ENCODE data around the gene FICD.
A peak's percentile ranks its signal among the peaks of the same experiment; 100 is the strongest.
"Not testable (repeated sequence)": the region's sequence is repeated elsewhere in the genome, so short reads cannot be mapped to it uniquely, and the experiment has no call there.

FICD gene

GRCh38 chr12:108553799-108554198, 38.7 kb downstream of the FICD start:
- Histone ChIP-seq H3K4me1 (ENCODE audit: control insufficient read depth, insufficient read depth, low read length) (peaks cover 3% of the 10 kb centered on the region), H3K4me3 (ENCODE audit: low read length) (no peak overlapping the region), H3K27ac (ENCODE audit: low read depth, low read length) (no peak overlapping the region), H3K36me3 (ENCODE audit: control insufficient read depth, insufficient read depth, low read length) (no peaks in the 10 kb centered on the region), H3K27me3 (ENCODE audit: control insufficient read depth, insufficient read depth, low read length) (no peaks in the 10 kb centered on the region), H3K9ac (ENCODE audit: low read length) (no peak overlapping the region)

GRCh38 chr12:108555383-108555782, 40.3 kb downstream of the FICD start:
- not testable (repeated sequence) for H3K36me3 ChIP-seq (ENCODE audit: control insufficient read depth, insufficient read depth, low read length); H3K27ac ChIP-seq (ENCODE audit: low read depth, low read length); H3K27me3 ChIP-seq (ENCODE audit: control insufficient read depth, insufficient read depth, low read length); H3K4me3 ChIP-seq (ENCODE audit: low read length); H3K9ac ChIP-seq (ENCODE audit: low read length); H3K4me1 ChIP-seq (ENCODE audit: control insufficient read depth, insufficient read depth, low read length)

- Histone ChIP-seq H3K27ac (ENCODE audit: low read depth, low read length) (no peak overlapping the region), H3K4me1 (ENCODE audit: control insufficient read depth, insufficient read depth, low read length) (peaks cover 16% of the 10 kb centered on the region)
These were observed 44.1 kb downstream of the FICD start for GRCh38 chr12:108559007-108559655.

GRCh38 chr12:108559748-108560147, 44.7 kb downstream of the FICD start:
- Histone ChIP-seq H3K27ac (ENCODE audit: low read depth, low read length) (no peak overlapping the region), H3K4me1 (ENCODE audit: control insufficient read depth, insufficient read depth, low read length) (peaks cover 16% of the 10 kb centered on the region), H3K27me3 (ENCODE audit: control insufficient read depth, insufficient read depth, low read length) (no peaks in the 10 kb centered on the region), H3K9ac (ENCODE audit: low read length) (no peak overlapping the region), H3K4me3 (ENCODE audit: low read length) (peak overlapping the region; percentile 94), H3K36me3 (ENCODE audit: control insufficient read depth, insufficient read depth, low read length) (no peaks in the 10 kb centered on the region)

More at GRCh38 chr12:108559007-108559655, 44.1 kb downstream of the FICD start:
- Histone ChIP-seq H3K4me3 (ENCODE audit: low read length) (no peak overlapping the region), H3K9ac (ENCODE audit: low read length) (no peak overlapping the region), H3K36me3 (ENCODE audit: control insufficient read depth, insufficient read depth, low read length) (no peaks in the 10 kb centered on the region), H3K27me3 (ENCODE audit: control insufficient read depth, insufficient read depth, low read length) (no peaks in the 10 kb centered on the region)

- Histone ChIP-seq H3K27ac (ENCODE audit: low read depth, low read length) (no peak overlapping the region), H3K9ac (ENCODE audit: low read length) (peak overlapping the region; percentile 78), H3K4me1 (ENCODE audit: control insufficient read depth, insufficient read depth, low read length) (peaks cover 16% of the 10 kb centered on the region), H3K36me3 (ENCODE audit: control insufficient read depth, insufficient read depth, low read length) (peaks cover 4% of the 10 kb centered on the region), H3K4me3 (ENCODE audit: low read length) (peak overlapping the region; percentile 94), H3K27me3 (ENCODE audit: control insufficient read depth, insufficient read depth, low read length) (no peaks in the 10 kb centered on the region)
These were observed 45.2 kb downstream of the FICD start for GRCh38 chr12:108560321-108560721.

- Histone ChIP-seq H3K27ac (ENCODE audit: low read depth, low read length) (peak within 1 kb of the TSS; percentile 92), H3K4me1 (ENCODE audit: control insufficient read depth, insufficient read depth, low read length) (peaks cover 17% of the 10 kb centered on the region), H3K27me3 (ENCODE audit: control insufficient read depth, insufficient read depth, low read length) (no peaks in the 10 kb centered on the region), H3K4me3 (ENCODE audit: low read length) (peak within 1 kb of the TSS; percentile 94), H3K36me3 (ENCODE audit: control insufficient read depth, insufficient read depth, low read length) (peaks cover 8% of the 10 kb centered on the region), H3K9ac (ENCODE audit: low read length) (peak within 1 kb of the TSS; percentile 78)
These were observed 46.0 kb downstream of the FICD start, which contains the start of gene SART3 for GRCh38 chr12:108560752-108561719. Gene SART3 (minus strand): TSS chr12:108561173. CDS start chr12:108561154, 19 bp downstream.

- Histone ChIP-seq H3K9ac (ENCODE audit: low read length) (peak overlapping the region; percentile 52), H3K4me3 (ENCODE audit: low read length) (peak overlapping the region; percentile 94), H3K4me1 (ENCODE audit: control insufficient read depth, insufficient read depth, low read length) (peaks cover 20% of the 10 kb centered on the region), H3K27ac (ENCODE audit: low read depth, low read length) (peak overlapping the region; percentile 92), H3K27me3 (ENCODE audit: control insufficient read depth, insufficient read depth, low read length) (no peaks in the 10 kb centered on the region), H3K36me3 (ENCODE audit: control insufficient read depth, insufficient read depth, low read length) (peaks cover 12% of the 10 kb centered on the region)
These were observed 46.8 kb downstream of the FICD start for GRCh38 chr12:108561852-108562347.

- peak within 1 kb of the TSS; percentile 94 for H3K4me3 ChIP-seq (ENCODE audit: low read length)
- peak within 1 kb of the TSS; percentile 59 for H3K9ac ChIP-seq (ENCODE audit: low read length)
- no peaks in the 10 kb centered on the region for H3K27me3 ChIP-seq (ENCODE audit: control insufficient read depth, insufficient read depth, low read length)
- peaks cover 18% of the 10 kb centered on the region for H3K4me1 ChIP-seq (ENCODE audit: control insufficient read depth, insufficient read depth, low read length)
- H3K36me3 ChIP-seq (ENCODE audit: control insufficient read depth, insufficient read depth, low read length) = peaks cover 18% of the 10 kb centered on the region
- H3K27ac ChIP-seq (ENCODE audit: low read depth, low read length) = peak within 1 kb of the TSS; percentile 92
These were observed 47.5 kb downstream of the FICD start, which contains the start of gene ISCU for GRCh38 chr12:108562348-108563135. Gene ISCU (plus strand): TSS chr12:108562596. CDS start chr12:108562623, 27 bp downstream.

GRCh38 chr12:108563136-108563803, 48.2 kb downstream of the FICD start:
- Histone ChIP-seq H3K4me1 (ENCODE audit: control insufficient read depth, insufficient read depth, low read length) (peaks cover 17% of the 10 kb centered on the region), H3K27me3 (ENCODE audit: control insufficient read depth, insufficient read depth, low read length) (no peaks in the 10 kb centered on the region), H3K36me3 (ENCODE audit: control insufficient read depth, insufficient read depth, low read length) (peaks cover 21% of the 10 kb centered on the region), H3K4me3 (ENCODE audit: low read length) (peak overlapping the region; percentile 81), H3K27ac (ENCODE audit: low read depth, low read length) (peak overlapping the region; percentile 90), H3K9ac (ENCODE audit: low read length) (peak overlapping the region; percentile 59)

GRCh38 chr12:108563804-108564151, 48.7 kb downstream of the FICD start:
- H3K27me3 ChIP-seq (ENCODE audit: control insufficient read depth, insufficient read depth, low read length) = no peaks in the 10 kb centered on the region
- no peak overlapping the region for H3K27ac ChIP-seq (ENCODE audit: low read depth, low read length)
- H3K4me3 ChIP-seq (ENCODE audit: low read length) = peak overlapping the region; percentile 81
- no peak overlapping the region for H3K9ac ChIP-seq (ENCODE audit: low read length)
- H3K4me1 ChIP-seq (ENCODE audit: control insufficient read depth, insufficient read depth, low read length) = peaks cover 20% of the 10 kb centered on the region
- H3K36me3 ChIP-seq (ENCODE audit: control insufficient read depth, insufficient read depth, low read length) = peaks cover 25% of the 10 kb centered on the region

- H3K4me1 ChIP-seq (ENCODE audit: control insufficient read depth, insufficient read depth, low read length) = peaks cover 18% of the 10 kb centered on the region
- peaks cover 27% of the 10 kb centered on the region for H3K36me3 ChIP-seq (ENCODE audit: control insufficient read depth, insufficient read depth, low read length)
- H3K9ac ChIP-seq (ENCODE audit: low read length) = no peak overlapping the region
- no peak overlapping the region for H3K27ac ChIP-seq (ENCODE audit: low read depth, low read length)
- H3K4me3 ChIP-seq (ENCODE audit: low read length) = no peak overlapping the region
- no peaks in the 10 kb centered on the region for H3K27me3 ChIP-seq (ENCODE audit: control insufficient read depth, insufficient read depth, low read length)
These were observed 49.6 kb downstream of the FICD start for GRCh38 chr12:108564724-108565123.
